Hepatocyte (in vitro differentiated cells): Measurements from ENCODE around the gene CHI3L2. TPM values are rescaled to one million over a fixed set of nuclear protein-coding genes. Genes with fewer than 3 reads are reported as not detected.

ENCODE experiments used
- DNase-seq: peaks from one replicate; pipeline ENCODE4 v3.0.0-alpha.2; 2016; ENCODE audit warnings: low spot score
- H2AFZ ChIP-seq: fragments of 200-600 bp; sonication (generic); 2 replicates; pipeline ENCODE4 v1.6.0; 2016; ENCODE audit warnings: antibody characterized with exemption, mild to moderate bottlenecking
- H3K27ac ChIP-seq: fragments of 200-600 bp; sonication (generic); 2 replicates; pipeline ENCODE4 v1.5.1; 2016; ENCODE audit warnings: mild to moderate bottlenecking
- H3K27me3 ChIP-seq: fragments of 200-600 bp; sonication (generic); 2 replicates; pipeline ENCODE4 v1.6.1; 2016
- H3K36me3 ChIP-seq: fragments of 200-600 bp; sonication (generic); replicated peaks from 2 replicates; pipeline ENCODE4 v1.5.1; 2016; ENCODE audit warnings: low read depth; ENCODE audit not compliant: insufficient read depth
- H3K4me1 ChIP-seq: fragments of 200-600 bp; sonication (generic); 2 replicates; pipeline ENCODE4 v1.5.1; 2016; ENCODE audit warnings: mild to moderate bottlenecking, moderate library complexity; ENCODE audit not compliant: insufficient read depth
- H3K4me2 ChIP-seq: fragments of 200-600 bp; sonication (generic); 2 replicates; pipeline ENCODE4 v1.6.0; 2016
- H3K4me3 ChIP-seq: fragments of 200-600 bp; sonication (generic); 2 replicates; pipeline ENCODE4 v1.5.1; 2016; ENCODE audit warnings: mild to moderate bottlenecking
- H3K79me2 ChIP-seq: fragments of 200-600 bp; sonication (generic); 2 replicates; pipeline ENCODE4 v1.6.0; 2017; ENCODE audit warnings: mild to moderate bottlenecking
- H3K9me2 ChIP-seq: fragments of 200-600 bp; sonication (generic); replicated peaks from 2 replicates; pipeline ENCODE4 v1.6.0; 2017; ENCODE audit warnings: mild to moderate bottlenecking; ENCODE audit not compliant: insufficient read depth
- H3K9me3 ChIP-seq: fragments of 200-600 bp; sonication (generic); 2 replicates; pipeline ENCODE4 v1.5.1; 2016; ENCODE audit warnings: low read depth, mild to moderate bottlenecking
- H4K20me1 ChIP-seq: fragments of 200-600 bp; sonication (generic); 2 replicates; pipeline ENCODE4 v1.6.0; 2016; ENCODE audit warnings: mild to moderate bottlenecking; ENCODE audit not compliant: insufficient read depth, poor library complexity, severe bottlenecking
- CTCF ChIP-seq: fragments of 200-600 bp; sonication (generic); IDR thresholded peaks from 2 replicates; pipeline ENCODE4 v1.5.1; 2016; ENCODE audit warnings: antibody characterized with exemption, mild to moderate bottlenecking; ENCODE audit not compliant: poor library complexity
- EZH2 ChIP-seq: fragments of 200-600 bp; sonication (generic); IDR thresholded peaks from 2 replicates; pipeline ENCODE4 v1.6.1; 2016; ENCODE audit warnings: antibody characterized with exemption, mild to moderate bottlenecking, borderline replicate concordance
- EZH2phosphoT487 ChIP-seq: fragments of 200-600 bp; sonication (generic); IDR thresholded peaks from one replicate; pipeline ENCODE4 v1.6.1; 2018; ENCODE audit warnings: antibody characterized with exemption, mild to moderate bottlenecking, low read depth, moderate library complexity; ENCODE audit not compliant: unreplicated experiment, severe bottlenecking
- WGBS: methylation state at CpG from one replicate; pipeline ENCODE4 v1.1.6; 2016; ENCODE audit warnings: low lambda C conversion rate; ENCODE audit errors: missing lambda C conversion rate; 5-methylcytosine and 5-hydroxymethylcytosine counted together
- polyA plus RNA-seq: library from polyadenylated mRNA; unstranded; fragments of >200 nt; fragmentation: Nextera tagmentation; extraction: Ambion mirVana; gene quantifications from 2 replicates; pipeline ENCODE4 v1.2.1, GENCODE V29; 2016
- total RNA-seq: library from RNA; depleted of rRNA; stranded (reverse); fragments of >200 nt; gene quantifications from 2 replicates; pipeline ENCODE4 v1.2.3, GENCODE V29; 2014

Gene CHI3L2
- total and polyA plus RNA-seq, 2 experiments from 2014 or later = 0.24 to 5.7 TPM

- no peaks in the 10 kb centered on the region for H3K9me2 ChIP-seq
- WGBS = 38% methylated on average over 3 of the region's 3 CpGs
- H3K9me3 ChIP-seq = no peaks in the 10 kb centered on the region
- no peaks in the 10 kb centered on the region for H3K79me2 ChIP-seq
- no peak overlapping the region for H2AFZ ChIP-seq
- peaks cover 3% of the 10 kb centered on the region for H3K4me1 ChIP-seq
- TF ChIP-seq CTCF = no peak
- no peak for TF ChIP-seq EZH2phosphoT487
- no peak for TF ChIP-seq EZH2
- H3K4me2 ChIP-seq = no peak overlapping the region
- H3K27me3 ChIP-seq = no peaks in the 10 kb centered on the region
- H3K36me3 ChIP-seq = no peaks in the 10 kb centered on the region
- H3K4me3 ChIP-seq = no peak overlapping the region
- peak overlapping the region; percentile 12 for H3K27ac ChIP-seq
- H4K20me1 ChIP-seq = no peaks in the 10 kb centered on the region
- DNase-seq = no peak
These were observed 9.3 kb downstream of the CHI3L2 start for GRCh38 chr1:111236806-111237205.

- Histone ChIP-seq H2AFZ (no peak overlapping the region), H3K36me3 (no peaks in the 10 kb centered on the region), H3K79me2 (no peaks in the 10 kb centered on the region), H3K4me3 (no peak overlapping the region), H3K9me2 (no peaks in the 10 kb centered on the region), H3K27me3 (no peaks in the 10 kb centered on the region), H3K9me3 (no peaks in the 10 kb centered on the region), H3K4me2 (no peak overlapping the region), H3K4me1 (peaks cover 3% of the 10 kb centered on the region), H4K20me1 (no peaks in the 10 kb centered on the region), H3K27ac (no peak overlapping the region)
- TF ChIP-seq EZH2phosphoT487 = no peak
- no peak for TF ChIP-seq CTCF
- no peak for TF ChIP-seq EZH2
- no peak for DNase-seq
- WGBS = 80% methylated on average over 5 of the region's 5 CpGs
These were observed 10.7 kb downstream of the CHI3L2 start for GRCh38 chr1:111238056-111238795.

GRCh38 chr1:111241797-111242196 lies 14.3 kb downstream of the CHI3L2 start:
- Histone ChIP-seq H3K9me3 (no peaks in the 10 kb centered on the region), H4K20me1 (no peaks in the 10 kb centered on the region), H3K27me3 (no peaks in the 10 kb centered on the region), H3K79me2 (no peaks in the 10 kb centered on the region), H3K4me3 (no peak overlapping the region), H3K9me2 (no peaks in the 10 kb centered on the region), H3K27ac (no peak overlapping the region), H3K36me3 (no peaks in the 10 kb centered on the region), H3K4me1 (peaks cover 3% of the 10 kb centered on the region), H3K4me2 (no peak overlapping the region), H2AFZ (no peak overlapping the region)
- WGBS = 67% methylated on average over 2 of the region's 2 CpGs
- no peak for DNase-seq
- TF ChIP-seq EZH2phosphoT487 = no peak
- no peak for TF ChIP-seq EZH2
- TF ChIP-seq CTCF = no peak
